Head of caudate nucleus (tissue), 42 donors: ENCODE measurements around the gene ING5.

Experiments used
- DNase-seq, 42 donors: peaks; one replicate each; pipeline versions ENCODE4 v3.0.0 to v3.0.0-alpha.2; 2020 to 2021; ENCODE audit warnings: mixed read lengths in 7 of 42
- intact Hi-C: fragments of 100-400 bp; cut with DNase I; formaldehyde crosslinking; loops from one replicate; pipeline ENCODE4 v1.15.0; 2022

The ING5 gene

DNA sequence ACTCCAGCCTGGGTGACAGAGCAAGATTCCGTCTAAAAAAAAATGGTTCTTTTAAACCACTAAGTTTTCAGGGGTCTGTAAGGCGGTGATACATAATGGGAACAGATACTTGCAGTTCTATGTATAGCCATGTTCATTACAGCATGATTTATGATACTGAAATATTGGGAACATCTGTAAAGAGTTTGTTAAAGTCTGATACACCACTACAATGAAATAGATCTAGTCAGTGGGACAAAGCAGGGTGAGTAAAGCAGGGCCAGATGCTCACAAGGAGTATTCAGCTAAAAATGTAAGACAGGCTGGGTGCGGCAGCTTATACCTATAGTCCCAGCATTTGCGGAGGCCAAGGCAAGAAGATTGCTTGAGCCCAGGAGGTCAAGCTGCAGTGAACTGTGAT, 6.2 kb upstream of the ING5 start:
- DNase-seq, result no peak
- intact Hi-C loops, result no loop called here

DNA sequence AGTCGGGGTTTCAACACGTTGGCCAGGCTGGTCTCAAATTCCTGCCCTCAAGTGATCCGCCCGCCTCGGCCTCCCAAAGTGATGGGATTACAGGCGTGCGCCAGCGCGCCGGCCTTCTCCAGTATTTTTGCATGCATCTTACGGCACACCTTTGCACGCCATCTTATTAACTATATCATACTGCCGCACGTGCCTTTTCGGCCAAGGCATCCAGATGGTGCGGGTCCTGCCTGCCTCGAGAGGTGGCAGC, 765 bp upstream of the ING5 start:
- intact Hi-C loops, result no loop called here
- DNase-seq, result peak in 2 of 42 donors; percentile 23 to 49

DNA sequence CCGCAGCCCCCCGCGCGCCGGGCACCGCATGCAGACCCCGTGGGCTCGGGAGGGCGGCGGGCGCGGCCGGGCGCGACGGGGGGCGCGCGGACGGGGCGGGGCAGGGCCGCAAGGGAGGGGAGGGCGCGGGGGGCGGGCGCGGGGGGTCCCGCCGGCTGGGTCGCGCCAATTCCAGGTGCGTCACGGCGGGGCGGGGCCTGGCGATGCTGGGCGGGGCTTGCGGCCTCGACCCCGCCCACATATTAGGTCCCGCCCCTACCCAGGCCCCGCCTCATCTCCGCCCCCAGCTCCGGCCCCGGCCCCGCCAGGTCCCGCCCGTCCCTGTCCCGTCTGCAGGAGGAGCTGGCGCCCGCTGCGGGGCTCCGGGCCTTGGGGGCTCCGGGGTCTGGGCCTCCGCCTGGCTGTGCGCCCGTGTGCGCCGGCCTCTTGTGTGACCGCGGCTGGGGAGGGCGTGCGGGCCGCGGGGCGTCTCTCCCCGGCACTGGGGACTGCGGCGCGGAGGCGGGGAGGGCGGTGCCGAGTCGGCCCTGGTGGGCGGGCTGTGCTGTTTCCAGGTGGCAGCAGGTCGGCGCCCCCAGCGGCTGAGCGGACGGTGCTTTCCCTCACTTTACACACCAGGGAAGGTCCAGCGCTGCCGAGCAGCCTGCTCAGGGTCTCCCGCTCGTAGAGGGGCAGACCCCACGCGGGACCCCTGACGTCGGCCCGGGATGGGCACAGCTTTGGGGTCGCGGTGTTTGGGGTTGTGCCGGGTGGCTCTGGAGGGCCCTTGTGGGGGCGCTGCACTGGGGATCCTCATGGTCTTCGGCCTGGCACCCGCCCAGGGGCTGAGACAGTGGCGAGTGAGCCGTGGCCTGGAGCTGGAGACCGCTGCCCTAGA, 554 bp downstream of the ING5 start:
- intact Hi-C loops, result no loop called here
- peak; percentile 68 to 97 (median 92) for DNase-seq

DNA sequence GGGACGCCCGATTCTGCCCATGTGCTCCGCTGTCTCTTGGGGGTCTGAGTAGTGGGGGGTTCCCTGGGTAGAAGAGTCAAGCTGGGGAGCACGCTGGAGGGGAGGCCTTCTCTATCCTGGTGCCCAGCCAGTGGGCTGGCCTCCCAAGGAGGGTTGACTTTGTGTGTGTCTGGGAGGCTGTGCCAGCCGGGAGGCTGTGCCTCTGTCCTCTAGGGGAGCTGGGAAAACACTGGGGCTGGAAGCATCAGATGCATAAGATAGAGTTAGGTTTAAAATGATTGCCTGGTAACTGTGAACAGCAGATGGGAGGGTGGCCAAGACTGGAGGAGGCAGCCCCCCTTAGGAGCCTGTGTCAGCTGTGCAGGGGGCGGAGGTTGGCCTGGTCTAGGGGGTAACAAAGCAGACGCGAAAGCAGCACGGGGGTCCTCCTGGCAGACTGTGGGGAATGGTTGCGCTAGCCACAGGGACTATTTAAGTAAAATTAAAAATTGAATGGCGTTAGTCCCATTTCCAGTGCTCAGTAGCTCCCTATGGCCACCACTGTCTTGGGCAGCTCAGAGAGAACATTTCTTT, 1.3 kb downstream of the ING5 start:
- intact Hi-C loops, result no loop called here
- peak in 17 of 42 donors; percentile 7 to 62 (median 20) for DNase-seq

DNA sequence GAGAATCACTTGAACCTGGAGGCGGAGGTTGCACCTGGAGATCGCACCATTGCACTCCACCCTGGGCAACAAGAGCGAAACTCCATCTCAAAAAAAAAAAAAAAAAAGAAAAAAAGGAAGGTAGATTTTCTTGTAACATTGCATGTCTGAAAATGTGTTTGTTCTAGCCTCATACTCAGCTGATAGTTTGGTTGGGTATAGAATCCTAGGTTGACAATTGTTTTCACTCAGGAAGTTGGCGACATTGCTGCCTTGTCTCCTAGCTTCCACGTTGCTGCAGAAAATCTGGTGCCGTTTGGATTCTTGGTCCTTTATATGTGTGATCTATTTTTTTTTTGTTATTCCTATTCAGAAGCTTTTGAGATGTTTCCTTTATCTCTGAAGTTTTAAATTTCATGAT, 4.7 kb downstream of the ING5 start:
- intact Hi-C loops, result no loop called here
- no peak for DNase-seq

DNA sequence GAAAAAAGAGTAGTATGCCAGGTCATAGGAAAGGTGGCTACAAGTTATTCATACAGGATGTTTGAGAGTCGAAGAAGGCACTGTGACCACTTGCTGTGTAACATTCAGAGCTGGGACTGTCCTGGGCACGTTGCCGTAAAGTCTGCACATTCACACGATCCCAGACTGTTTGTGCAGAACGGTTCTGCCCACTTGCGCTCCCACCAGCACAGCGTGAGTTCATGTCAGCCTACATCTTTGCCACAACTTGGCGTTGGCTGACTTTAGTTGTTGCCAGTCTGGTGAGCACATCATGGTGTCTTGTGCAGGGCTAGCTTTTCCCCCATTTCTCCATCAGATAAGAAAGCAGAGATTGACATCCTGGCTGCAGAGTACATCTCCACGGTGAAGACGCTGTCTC, 7.0 kb downstream of the ING5 start:
- DNase-seq, result peak in 11 of 42 donors; percentile 11 to 73 (median 36)
- intact Hi-C loops, result no loop called here

DNA sequence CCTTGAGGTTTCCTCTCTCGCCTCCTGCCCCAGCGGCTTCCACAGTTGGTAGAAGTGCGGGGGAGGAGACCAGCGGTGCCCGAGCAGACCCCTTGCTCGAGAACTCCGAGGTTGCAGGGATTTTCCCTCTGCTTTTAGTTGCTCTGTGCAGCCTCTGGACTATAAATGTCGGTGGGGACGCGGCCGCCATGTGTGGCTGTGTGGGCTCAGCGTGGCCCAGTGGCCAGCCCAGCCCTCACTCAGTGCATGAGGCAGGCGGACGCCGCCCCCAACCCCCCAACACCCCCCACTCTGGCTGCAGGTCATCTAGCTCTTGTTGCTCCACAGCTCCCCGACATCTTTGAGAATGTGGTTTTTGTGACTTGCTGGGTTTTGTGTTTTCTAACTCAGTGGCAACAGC, 17.3 kb downstream of the ING5 start:
- DNase-seq, result no peak
- intact Hi-C loops, result no loop called here

DNA sequence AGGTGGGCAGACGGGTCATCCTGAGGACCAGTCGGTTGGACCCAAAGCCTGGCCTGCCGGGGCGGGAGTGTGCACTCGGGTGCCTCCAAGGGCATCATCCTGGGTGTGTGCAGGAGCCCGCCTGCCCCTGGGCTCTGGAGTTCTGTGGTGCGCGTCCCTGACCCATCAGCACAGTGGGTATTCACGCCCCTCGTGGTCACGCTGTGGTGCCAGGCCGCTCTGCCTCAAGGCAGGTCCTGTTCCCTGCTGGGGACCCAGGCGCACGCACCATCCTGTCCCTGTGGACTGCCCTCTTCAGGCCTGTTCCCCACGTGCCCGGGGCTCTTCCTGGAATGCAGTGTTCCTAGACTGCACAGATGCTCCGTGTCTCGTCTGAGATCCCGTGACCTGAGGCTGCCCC, 18.3 kb downstream of the ING5 start:
- intact Hi-C loops, result no loop called here
- DNase-seq, result no peak

DNA sequence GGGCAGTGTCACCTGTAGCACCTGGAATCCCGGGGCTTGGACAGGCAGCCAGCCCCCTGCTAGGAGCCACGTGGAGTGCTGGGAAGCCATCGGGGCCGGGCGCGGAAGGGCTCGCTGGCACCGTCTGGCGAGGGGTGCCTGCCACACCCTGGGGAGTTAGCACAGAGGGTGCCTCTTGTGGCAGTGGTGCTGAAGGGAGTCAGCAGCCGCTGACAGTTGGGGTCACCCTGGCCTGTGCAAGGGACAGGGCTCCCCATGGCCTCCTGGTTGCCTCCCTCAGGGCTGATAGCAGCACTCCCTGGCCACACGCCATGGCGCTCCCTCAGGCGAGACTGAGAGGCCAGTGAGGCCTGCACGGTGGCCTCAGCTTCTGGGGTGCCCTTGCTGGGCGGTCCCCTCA, 18.7 kb downstream of the ING5 start:
- intact Hi-C loops, result no loop called here
- DNase-seq, result no peak

DNA sequence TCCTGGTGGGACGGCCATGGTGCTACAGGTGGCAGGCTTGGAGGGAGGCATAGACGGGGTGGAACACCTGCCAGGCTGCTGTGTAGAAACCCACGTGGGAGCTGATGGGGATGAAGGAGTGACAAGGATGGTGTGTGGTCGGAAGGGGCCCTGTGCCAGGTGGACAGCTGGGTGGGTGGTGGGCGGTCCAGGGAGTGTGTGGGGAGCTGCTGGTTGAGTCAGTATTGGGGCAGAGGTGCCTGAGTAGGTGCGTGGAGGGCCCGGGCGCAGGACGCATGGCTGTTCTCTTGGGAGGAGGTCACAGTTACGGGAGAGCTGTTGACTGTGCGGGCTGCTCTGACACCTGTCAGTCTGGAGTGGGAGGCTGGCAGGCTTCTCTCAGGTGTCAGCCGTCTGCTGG, 20.0 kb downstream of the ING5 start:
- no peak for DNase-seq
- intact Hi-C loops, result no loop called here

DNA sequence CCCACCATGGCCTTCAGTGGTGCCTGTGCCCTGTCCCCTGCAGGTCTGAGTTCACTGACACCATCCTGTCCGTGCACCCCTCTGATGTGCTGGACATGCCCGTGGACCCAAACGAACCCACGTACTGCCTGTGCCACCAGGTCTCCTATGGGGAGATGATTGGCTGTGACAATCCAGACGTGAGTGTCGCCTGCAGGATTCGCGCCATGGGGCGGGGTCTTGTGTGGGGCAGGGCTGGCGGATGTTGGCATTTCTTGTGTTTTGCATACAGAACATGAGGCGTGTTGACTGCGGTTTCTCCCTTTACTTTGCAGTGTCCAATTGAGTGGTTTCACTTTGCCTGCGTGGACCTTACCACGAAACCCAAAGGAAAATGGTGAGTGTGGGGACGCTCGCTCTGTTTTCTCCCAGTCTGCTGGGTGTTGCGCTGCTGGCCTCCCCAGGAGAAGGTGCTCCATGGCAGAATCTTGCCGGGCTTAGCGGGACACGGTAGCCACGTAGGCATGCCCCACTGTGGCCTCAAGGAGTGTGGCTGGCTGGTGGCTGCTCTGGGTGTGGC, 21.1 kb downstream of the ING5 start:
- no peak for DNase-seq
- intact Hi-C loops, result no loop called here

DNA sequence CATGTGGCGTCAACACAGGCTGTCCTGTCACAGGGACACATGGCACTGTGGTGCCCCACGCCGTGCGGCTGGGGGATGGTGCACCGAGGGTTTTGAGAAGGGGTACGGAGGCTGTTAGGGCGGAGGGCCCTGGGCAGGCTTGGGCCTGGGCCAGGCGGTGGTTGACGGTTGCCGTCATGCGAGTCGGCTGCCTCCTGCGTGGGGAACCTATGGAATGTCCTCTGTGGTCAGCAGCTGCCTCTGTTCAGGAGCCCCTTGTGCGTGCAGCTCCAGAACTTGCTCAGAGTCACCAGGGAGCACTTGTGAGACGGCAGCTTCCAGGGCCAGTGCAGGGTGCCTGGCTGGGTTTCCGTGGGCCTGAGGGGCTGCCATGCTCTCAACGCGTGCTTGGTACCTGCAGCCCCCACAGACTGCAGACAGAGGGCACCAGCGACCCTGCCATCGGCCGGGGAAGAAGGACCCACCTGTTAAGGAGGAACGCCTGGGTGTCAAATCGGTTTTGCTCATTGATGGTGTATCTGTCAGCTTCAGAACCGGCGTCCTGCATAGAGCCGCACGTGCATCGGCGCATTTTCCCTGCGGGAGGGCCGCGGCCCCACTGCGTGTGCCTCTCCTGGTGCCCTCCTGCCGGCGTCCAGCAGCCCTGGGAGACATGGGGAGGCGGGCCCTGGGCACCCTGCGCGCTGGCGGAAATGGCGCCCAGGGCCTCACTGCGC, 22.6 kb downstream of the ING5 start:
- DNase-seq, result peak in 1 of 42 donors; percentile 12
- intact Hi-C loops, result no loop called here

DNA sequence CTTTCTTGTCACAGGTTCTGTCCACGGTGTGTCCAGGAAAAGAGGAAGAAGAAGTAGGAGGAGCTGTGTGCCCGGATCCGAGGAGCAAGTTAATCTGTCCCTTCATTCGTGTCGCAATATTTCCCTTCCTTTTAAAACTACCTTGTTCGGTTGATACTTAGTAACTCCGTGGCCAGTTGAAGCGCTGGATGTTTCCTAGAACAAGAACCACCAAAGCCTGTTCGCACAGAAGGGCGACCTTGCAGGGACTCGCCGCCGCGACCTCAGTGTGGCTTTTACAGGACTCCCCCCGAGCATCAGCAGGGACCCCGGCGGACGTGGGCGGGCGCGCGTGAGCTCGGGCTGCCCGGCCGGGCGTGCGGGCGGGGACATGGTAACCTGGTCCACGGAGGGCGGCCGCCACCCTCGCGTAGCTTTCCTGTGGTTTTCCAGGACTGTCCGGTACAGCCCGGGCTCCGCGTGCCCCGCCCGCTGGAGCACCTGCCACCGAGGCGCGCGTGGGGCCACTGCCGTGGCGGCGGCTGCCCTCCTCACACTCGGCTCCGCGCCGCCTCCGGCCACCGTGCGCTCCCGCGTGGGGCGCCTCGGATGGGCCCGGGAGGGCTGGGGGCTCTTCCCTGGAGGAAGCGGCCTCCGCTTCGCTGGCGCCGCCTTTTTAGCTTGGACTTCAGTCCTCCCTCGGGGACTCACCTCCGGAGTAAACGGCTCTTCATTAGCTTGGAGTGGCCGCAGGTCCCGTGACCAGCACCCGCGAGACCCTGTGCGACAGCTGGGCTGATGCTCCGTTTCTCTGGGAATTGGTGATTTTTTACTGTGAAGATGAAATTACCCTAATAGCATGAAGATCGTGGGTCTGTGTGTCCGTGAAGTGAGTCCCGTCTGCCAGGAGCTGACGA, 23.4 kb downstream of the ING5 start:
- no peak for DNase-seq
- intact Hi-C loops, result no loop called here

DNA sequence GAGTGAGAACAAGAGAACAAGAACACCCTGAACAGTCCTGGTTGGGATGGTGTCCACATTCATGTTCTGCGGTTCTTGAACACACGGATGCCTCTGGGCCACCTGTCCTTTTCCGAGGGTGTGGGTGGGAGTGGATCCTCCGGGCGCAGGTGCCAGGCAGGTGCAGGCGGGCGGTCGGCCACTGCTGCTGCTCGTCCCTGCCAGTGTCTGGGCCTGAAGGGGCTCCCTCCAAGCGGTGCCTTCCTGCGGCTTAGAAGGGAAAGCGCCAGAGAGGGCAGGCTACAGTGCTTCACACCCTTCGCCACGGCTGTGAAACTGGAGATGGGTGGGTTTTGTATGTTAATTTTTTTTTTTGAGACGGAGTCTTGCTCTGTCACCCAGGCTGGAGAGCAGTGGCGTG, 24.6 kb downstream of the ING5 start:
- intact Hi-C loops, result no loop called here
- no peak for DNase-seq

DNA sequence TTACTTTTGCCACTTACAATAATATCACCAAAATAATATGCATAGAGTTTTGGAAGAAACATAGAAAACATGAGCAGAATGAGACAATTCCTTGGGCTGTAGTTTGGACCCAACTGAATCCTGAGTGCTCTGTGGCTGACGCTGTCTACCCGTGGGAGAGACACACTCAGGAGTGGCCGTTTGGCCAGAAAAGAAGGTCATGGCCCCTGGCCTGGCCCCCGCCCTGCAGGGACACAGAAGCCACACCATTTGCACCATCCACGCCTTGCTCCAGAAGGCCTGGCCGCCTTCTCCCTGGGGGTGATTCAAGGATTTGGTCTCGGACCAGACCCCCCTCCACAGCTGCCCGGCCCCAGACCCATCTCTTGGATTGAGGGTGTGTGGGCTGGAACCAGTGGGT, 26.2 kb downstream of the ING5 start:
- no peak for DNase-seq
- intact Hi-C loops, result no loop called here

DNA sequence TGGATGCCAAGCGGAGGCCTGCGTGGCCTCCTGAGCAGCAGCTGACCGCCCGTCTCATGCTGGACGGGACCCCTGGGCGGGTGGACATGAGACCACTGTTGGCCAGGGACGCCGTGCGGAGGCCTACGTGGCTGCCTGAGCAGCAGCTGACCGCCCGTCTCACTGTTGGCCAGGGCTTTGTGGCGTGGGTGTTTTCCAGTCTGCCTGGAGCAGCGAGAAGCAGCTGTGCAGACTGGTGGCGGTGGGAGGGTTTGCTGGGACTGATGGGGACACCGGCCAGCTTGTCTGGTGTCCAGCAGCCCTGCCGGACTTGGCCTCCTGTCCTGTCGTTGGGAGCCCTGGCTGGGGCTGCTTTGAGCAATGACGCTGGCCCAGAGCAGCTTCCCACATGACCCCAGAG, 26.8 kb downstream of the ING5 start:
- peak; percentile 42 to 91 (median 76) for DNase-seq
- intact Hi-C loops, result no loop called here

DNA sequence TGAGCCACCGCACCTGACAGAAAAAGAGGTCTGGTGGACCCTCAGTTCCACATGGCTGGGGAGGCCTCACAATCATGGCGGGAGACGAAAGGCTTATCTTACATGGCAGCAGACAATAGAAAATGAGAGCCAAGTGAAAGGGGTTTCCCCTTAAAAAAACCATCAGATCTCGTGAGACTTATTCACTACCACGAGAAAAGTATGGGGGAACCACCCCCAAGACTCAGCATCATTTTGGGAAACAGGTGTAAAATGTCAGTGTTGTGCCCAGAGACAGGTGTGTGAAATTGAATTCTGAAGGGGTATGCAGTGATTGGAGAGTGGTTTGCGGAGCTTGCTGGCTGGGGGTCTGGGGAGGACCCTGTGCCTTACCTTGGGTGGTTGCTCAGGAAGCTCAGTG, 28.0 kb downstream of the ING5 start:
- DNase-seq, result no peak
- intact Hi-C loops, result no loop called here

DNA sequence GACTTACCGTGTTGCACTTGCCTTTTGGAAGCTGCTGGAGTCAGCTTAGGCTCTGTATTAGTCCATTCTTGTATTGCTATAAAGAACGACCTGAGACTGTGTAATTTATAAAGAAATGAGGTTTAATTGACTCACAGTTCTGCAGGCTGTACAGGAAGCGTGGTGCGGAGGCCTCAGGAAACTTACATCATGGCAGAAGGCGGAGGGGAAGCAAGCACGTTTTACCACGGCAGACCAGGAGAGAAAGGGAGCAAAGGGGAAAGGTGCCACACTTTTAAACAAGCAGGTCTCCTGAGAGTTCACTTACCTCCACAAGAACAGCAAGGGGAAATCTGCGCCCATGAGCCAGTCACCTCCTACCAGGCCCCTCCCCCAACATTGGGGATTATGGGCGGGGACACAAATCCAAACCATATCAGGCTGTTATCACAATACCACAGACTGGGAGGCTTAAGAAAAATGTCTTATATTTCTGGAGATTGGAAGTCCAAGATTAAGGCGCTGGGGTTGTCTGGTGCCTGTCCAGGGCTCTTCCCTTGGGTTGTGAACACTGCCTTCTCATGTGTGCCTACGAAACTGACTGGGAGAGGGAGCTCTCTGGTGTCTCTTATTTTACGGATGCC, 28.9 kb downstream of the ING5 start:
- intact Hi-C loops, result no loop called here
- DNase-seq, result no peak
